Transverse colon (tissue), 4 donors: ENCODE measurements around the gene FOXP4. TPM values are rescaled to one million over a fixed set of nuclear protein-coding genes. Genes with fewer than 3 reads are reported as not detected.
A peak's percentile ranks its signal among the peaks of the same experiment; 100 is the strongest.

Source experiments
- DNase-seq: peaks from one replicate; pipeline ENCODE4 v3.0.0-alpha.2; 2019
- H3K27ac ChIP-seq, 4 donors: fragments of 200-600 bp; sonication (generic); 2 replicates each; pipeline ENCODE4 v1.5.1; 2016 to 2018; ENCODE audit warnings: inconsistent platforms in 4 of 4
- H3K27me3 ChIP-seq: fragments of 200-600 bp; sonication (generic); 2 replicates; pipeline ENCODE4 v1.5.1; 2017; ENCODE audit warnings: inconsistent platforms
- H3K36me3 ChIP-seq, 4 donors: fragments of 200-600 bp; sonication (generic); 2 replicates each; pipeline ENCODE4 v1.5.1; 2017 to 2019; ENCODE audit warnings: inconsistent platforms in 4 of 4
- H3K4me1 ChIP-seq, 4 donors: fragments of 200-600 bp; sonication (generic); 2 replicates each; pipeline ENCODE4 v1.5.1; 2017 to 2020; ENCODE audit warnings: inconsistent platforms in 4 of 4
- H3K4me3 ChIP-seq, 4 donors: fragments of 200-600 bp; sonication (generic); 1 replicate in 1 of 4; 2 replicates in 3 of 4; pipeline versions ENCODE4 v1.5.1 to v1.6.1; 2017 to 2019; ENCODE audit warnings: inconsistent platforms in 4 of 4
- H3K9me3 ChIP-seq, 2 donors: fragments of 200-600 bp; sonication (generic); 2 replicates each; pipeline ENCODE4 v1.5.1; 2017 to 2019; ENCODE audit warnings: inconsistent platforms in 2 of 2
- CTCF ChIP-seq, 5 experiments: fragments of 200-600 bp in 3 of 5; fragments of 450-650 bp in 2 of 5; sonication (generic) in 3 of 5; IDR thresholded peaks; 1 replicate in 2 of 5; 2 replicates in 3 of 5; pipeline ENCODE4 v1.5.1; 2016 to 2017; ENCODE audit warnings: antibody characterized with exemption in 5 of 5, inconsistent platforms in 3 of 5, mild to moderate bottlenecking in 2 of 5, moderate library complexity in 1 of 5
- EP300 ChIP-seq: sonication (generic); formaldehyde crosslinking; IDR thresholded peaks from one replicate; pipeline ENCODE4 v1.6.1; 2017; ENCODE audit warnings: antibody characterized with exemption, low read depth
- POLR2A ChIP-seq: fragments of 450-650 bp; IDR thresholded peaks from one replicate; pipeline ENCODE4 v1.6.1; 2016; ENCODE audit warnings: antibody characterized with exemption, mild to moderate bottlenecking, moderate library complexity
- POLR2AphosphoS5 ChIP-seq, 3 donors: sonication (generic); formaldehyde crosslinking; IDR thresholded peaks; one replicate each; pipeline ENCODE4 v1.6.1; 2016; ENCODE audit warnings: antibody characterized with exemption in 3 of 3
- WGBS, 2 donors: methylation state at CpG; one replicate each; pipeline ENCODE4 v1.1.5; 2018; ENCODE audit warnings: low coverage in 1 of 2; 5-methylcytosine and 5-hydroxymethylcytosine counted together
- in situ Hi-C, 4 donors: fragments of 200-750 bp; cut with MboI; loops; one replicate each; pipeline versions ENCODE4 v1.15.0 to v1.15.1; 2017; ENCODE audit warnings: low sequenced_read_pairs in 3 of 4, low pct_ligation_motif_present in 1 of 4, low pct_unique_long_range_greater_than_20kb in 1 of 4
- intact Hi-C: fragments of 100-400 bp; cut with DNase I; formaldehyde crosslinking; loops from one replicate; pipeline ENCODE4 v1.15.1; 2023; ENCODE audit warnings: low total_unique reads
- total RNA-seq, 4 donors: library from RNA; depleted of rRNA; stranded (reverse); fragments of >200 nt; gene quantifications; one replicate each; pipeline ENCODE4 v1.1.0, GENCODE V29; 2016

Gene FOXP4
- total RNA-seq, 4 donors from 2014 or later, result 13.8 to 45.6 (median 17.2) TPM

- intact Hi-C loops, result no loop called here
- peak; percentile 51 for DNase-seq
- in situ Hi-C loops, result loop anchor here in 1 of 4 donors (25.0 kb wide), 1 partner anchor 167 kb away; no protein-coding TSS in a partner anchor
- H3K27me3 ChIP-seq, result no peaks in the 10 kb centered on the region
- WGBS, 2 donors, result 56 to 79% methylated on average over 2 to 3 of the region's 3 CpGs
- H3K4me1 ChIP-seq, result peaks cover 18 to 35% (median 29%) of the 10 kb centered on the region in 4 donors
- TF ChIP-seq POLR2A (no peak), POLR2AphosphoS5 (IDR thresholded peaks at IDR 0.05) (no peak), CTCF (IDR thresholded peaks at IDR 0.05) (no peak), EP300 (no peak)
- peak overlapping the region; percentile 41 to 60 (median 56) for H3K27ac ChIP-seq
- no peaks in the 10 kb centered on the region for H3K36me3 ChIP-seq
- H3K9me3 ChIP-seq, result no peaks in the 10 kb centered on the region
- H3K4me3 ChIP-seq, result no peak overlapping the region
Observed at GRCh38 chr6:41579088-41579610, 33.0 kb downstream of the FOXP4 start.

GRCh38 chr6:41580690-41581089 lies 34.5 kb downstream of the FOXP4 start:
- Histone ChIP-seq H3K4me1 (peaks cover 18 to 39% (median 31%) of the 10 kb centered on the region in 4 donors), H3K36me3 (no peaks in the 10 kb centered on the region), H3K27me3 (no peaks in the 10 kb centered on the region), H3K4me3 (no peak overlapping the region), H3K27ac (peak overlapping the region in 1 of 4 donors; percentile 53), H3K9me3 (no peaks in the 10 kb centered on the region)
- 89% methylated on average over 7 of the region's 7 CpGs; no CpG with 5 or more reads in 1 of the 2 donors for WGBS, 2 donors
- intact Hi-C loops, result no loop called here
- in situ Hi-C loops, result loop anchor here in 1 of 4 donors (25.0 kb wide), 1 partner anchor 168 kb away; no protein-coding TSS in a partner anchor
- DNase-seq, result no peak
- TF ChIP-seq POLR2A (no peak), POLR2AphosphoS5 (IDR thresholded peaks at IDR 0.05) (no peak), EP300 (no peak), CTCF (IDR thresholded peaks at IDR 0.05) (no peak)

GRCh38 chr6:41581381-41581991 lies 35.3 kb downstream of the FOXP4 start:
- intact Hi-C loops, result no loop called here
- no peaks in the 10 kb centered on the region for H3K9me3 ChIP-seq
- no peak overlapping the region for H3K4me3 ChIP-seq
- no peak for DNase-seq
- H3K27ac ChIP-seq, result peak overlapping the region in 3 of 4 donors; percentile 27 to 53 (median 30)
- 72% methylated on average over 12 of the region's 12 CpGs; no CpG with 5 or more reads in 1 of the 2 donors for WGBS, 2 donors
- no peaks in the 10 kb centered on the region for H3K36me3 ChIP-seq
- peaks cover 18 to 39% (median 31%) of the 10 kb centered on the region in 4 donors for H3K4me1 ChIP-seq
- in situ Hi-C loops, result loop anchor here in 1 of 4 donors (25.0 kb wide), 1 partner anchor 169 kb away; no protein-coding TSS in a partner anchor
- no peak for TF ChIP-seq CTCF (IDR thresholded peaks at IDR 0.05)
- TF ChIP-seq POLR2A, result no peak
- no peak for TF ChIP-seq EP300
- H3K27me3 ChIP-seq, result no peaks in the 10 kb centered on the region

- Histone ChIP-seq H3K9me3 (no peaks in the 10 kb centered on the region), H3K36me3 (no peaks in the 10 kb centered on the region), H3K4me1 (peaks cover 17 to 34% (median 28%) of the 10 kb centered on the region in 4 donors), H3K4me3 (no peak overlapping the region), H3K27ac (no peak overlapping the region), H3K27me3 (no peaks in the 10 kb centered on the region)
- TF ChIP-seq CTCF (IDR thresholded peaks at IDR 0.05) (no peak), POLR2AphosphoS5 (IDR thresholded peaks at IDR 0.05) (no peak), EP300 (no peak), POLR2A (no peak)
- in situ Hi-C loops, result loop anchor here in 1 of 4 donors (25.0 kb wide), 1 partner anchor 170 kb away; no protein-coding TSS in a partner anchor
- DNase-seq, result no peak
- 95% methylated on average over 5 of the region's 5 CpGs; no CpG with 5 or more reads in 1 of the 2 donors for WGBS, 2 donors
- intact Hi-C loops, result no loop called here
Observed at GRCh38 chr6:41582540-41582939, 36.4 kb downstream of the FOXP4 start.
